OCI-LY1 (cell line): Measurements from ENCODE around the gene ANO2.

Experiments used
- EZH2 ChIP-seq: fragments of 200-600 bp; sonication (generic), shearing (Covaris generic); IDR thresholded peaks from 2 replicates; pipeline ENCODE4 v1.8.0; 2017; ENCODE audit warnings: borderline replicate concordance, mixed run types, mild to moderate bottlenecking, antibody characterized with exemption, low read length, moderate library complexity, mixed read lengths
- TF ChIP-seq, protein P1 (sequence below): fragments of 200-600 bp; sonication (generic), shearing (Covaris generic); IDR thresholded peaks from 2 replicates; pipeline ENCODE4 v1.5.1; 2017; ENCODE audit warnings: mild to moderate bottlenecking, antibody characterized with exemption, low read length, moderate library complexity, mixed read lengths

DNA sequence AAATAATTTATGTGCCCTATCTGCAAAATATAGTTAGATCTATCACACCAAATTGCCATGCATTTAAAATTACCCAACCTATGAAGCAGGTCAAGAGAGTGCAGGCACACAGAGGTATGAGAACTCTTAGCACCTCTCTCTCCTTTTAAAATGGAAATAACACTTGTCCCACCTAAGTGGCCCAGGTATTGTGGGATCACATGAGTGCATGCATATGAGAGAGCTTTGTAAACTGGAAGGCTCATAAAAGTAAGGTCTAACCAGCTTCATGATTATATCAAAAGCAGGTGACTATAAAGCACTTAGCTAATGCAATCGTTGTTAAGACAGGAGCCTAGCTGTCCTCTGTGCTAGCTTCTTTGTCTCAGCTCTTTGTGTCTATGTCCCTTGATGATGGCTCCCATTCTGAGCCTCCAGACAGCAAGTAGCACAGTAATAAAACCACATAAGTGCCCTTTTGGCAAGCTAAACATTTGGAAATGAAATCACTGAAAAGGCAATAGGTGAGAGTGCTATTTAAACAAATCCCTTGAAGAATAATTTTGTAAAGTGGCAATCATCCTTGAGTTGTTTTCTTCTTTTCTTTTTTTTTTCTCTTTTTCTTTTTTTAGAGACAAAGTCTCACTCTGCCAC, 294.1 kb downstream of the ANO2 start:
- TF ChIP-seq, protein P1, sequence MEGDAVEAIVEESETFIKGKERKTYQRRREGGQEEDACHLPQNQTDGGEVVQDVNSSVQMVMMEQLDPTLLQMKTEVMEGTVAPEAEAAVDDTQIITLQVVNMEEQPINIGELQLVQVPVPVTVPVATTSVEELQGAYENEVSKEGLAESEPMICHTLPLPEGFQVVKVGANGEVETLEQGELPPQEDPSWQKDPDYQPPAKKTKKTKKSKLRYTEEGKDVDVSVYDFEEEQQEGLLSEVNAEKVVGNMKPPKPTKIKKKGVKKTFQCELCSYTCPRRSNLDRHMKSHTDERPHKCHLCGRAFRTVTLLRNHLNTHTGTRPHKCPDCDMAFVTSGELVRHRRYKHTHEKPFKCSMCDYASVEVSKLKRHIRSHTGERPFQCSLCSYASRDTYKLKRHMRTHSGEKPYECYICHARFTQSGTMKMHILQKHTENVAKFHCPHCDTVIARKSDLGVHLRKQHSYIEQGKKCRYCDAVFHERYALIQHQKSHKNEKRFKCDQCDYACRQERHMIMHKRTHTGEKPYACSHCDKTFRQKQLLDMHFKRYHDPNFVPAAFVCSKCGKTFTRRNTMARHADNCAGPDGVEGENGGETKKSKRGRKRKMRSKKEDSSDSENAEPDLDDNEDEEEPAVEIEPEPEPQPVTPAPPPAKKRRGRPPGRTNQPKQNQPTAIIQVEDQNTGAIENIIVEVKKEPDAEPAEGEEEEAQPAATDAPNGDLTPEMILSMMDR: no peak
- no peak for TF ChIP-seq EZH2
